ENCODE measurements around the gene SLC35A3. TPM values are rescaled to one million over a fixed set of nuclear protein-coding genes. Genes with fewer than 3 reads are reported as not detected.

Gene SLC35A3
- total and polyA plus RNA-seq, 2 of the 4 experiments (the other 2 are of a cell fraction) = 9.6 to 13.6 TPM

GRCh38 chr1:99979091-99979490 lies 9.3 kb downstream of the SLC35A3 start:
- H3K9ac ChIP-seq (ENCODE audit: low read depth, low read length) = no peak overlapping the region
- no peak for ATAC-seq (ENCODE audit: low read depth)
- H4K8ac ChIP-seq (ENCODE audit: low read depth in 2 of 2, low read length in 2 of 2) = no peak overlapping the region
- dilution Hi-C loops (cut with HindIII; ENCODE audit: low sequenced_read_pairs, unreplicated experiment) (no loop called here), in situ Hi-C loops (cut with MboI; ENCODE audit: low sequenced_read_pairs) (no loop called here), intact Hi-C loops (cut with micrococcal nuclease) (no loop called here)
- no peak for DNase-seq
- no peaks in the 10 kb centered on the region; the same call in 1 of the 2 replicates for H3K36me3 ChIP-seq (ENCODE audit: control insufficient read depth, insufficient read depth, low read length)
- no peak overlapping the region for H2BK120ac ChIP-seq (ENCODE audit: low read depth, low read length)
- H3K23ac ChIP-seq (ENCODE audit: low read depth, low read length) = no peak overlapping the region
- ChIA-PET POLR2A (ENCODE audit: unreplicated experiment) (interaction anchor here (0.6 kb wide), 1 partner anchor 71 kb away, joined by 3 read pairs; no protein-coding TSS in a partner anchor), CTCF (no interaction called here)
- H3K14ac ChIP-seq (replicated peaks; ENCODE audit: low read depth, low read length) = no peak overlapping the region
- no peak overlapping the region for H2BK15ac ChIP-seq (ENCODE audit: low read depth, low read length)
- H3K4ac ChIP-seq (ENCODE audit: low read depth, low read length) = no peak overlapping the region
- no peak overlapping the region for H3K56ac ChIP-seq (ENCODE audit: extremely low read depth, insufficient read depth, low read length)
- H3K79me1 ChIP-seq (ENCODE audit: low read depth in 1 of 2, low read length in 2 of 2) = peaks cover 6 to 25% of the 10 kb centered on the region in 2 experiments
- no peak overlapping the region for H2AK9ac ChIP-seq (replicated peaks; ENCODE audit: low read depth, low read length, poor library complexity)
- H3K18ac ChIP-seq (ENCODE audit: low read depth, low read length) = no peak overlapping the region
- H2BK20ac ChIP-seq (ENCODE audit: low read depth, low read length) = no peak overlapping the region
- no peak overlapping the region for H2AFZ ChIP-seq (replicated peaks; ENCODE audit: low read length, poor library complexity)
- no peak overlapping the region for H3K4me2 ChIP-seq (ENCODE audit: low read depth, low read length)
- H3K9me3 ChIP-seq (ENCODE audit: control insufficient read depth, insufficient read depth, low read length) = no peaks in the 10 kb centered on the region
- H3K9me1 ChIP-seq (ENCODE audit: insufficient read depth, low read length) = no peaks in the 10 kb centered on the region
- no peak overlapping the region for H2BK5ac ChIP-seq (ENCODE audit: low read depth, low read length, poor library complexity, severe bottlenecking)
- no peak overlapping the region for H3K27ac ChIP-seq (ENCODE audit: insufficient read depth, low read length)
- no peaks in the 10 kb centered on the region for H3K27me3 ChIP-seq (ENCODE audit: control insufficient read depth, insufficient read depth, low read length)
- H3K4me1 ChIP-seq (ENCODE audit: control insufficient read depth, insufficient read depth, low read length) = no peaks in the 10 kb centered on the region
- no peak overlapping the region for H4K91ac ChIP-seq (ENCODE audit: insufficient read depth, low read depth, low read length)
- BruUV-seq (replicated peaks) = no TSS peak
- H2AK5ac ChIP-seq (ENCODE audit: low read depth, low read length) = no peak overlapping the region
- no peak overlapping the region for H4K5ac ChIP-seq (ENCODE audit: low read depth, low read length)
- TF ChIP-seq BHLHE40 (IDR thresholded peaks at IDR 0.05; ENCODE audit: low read depth, low read length) = no peak
- no peak for TF ChIP-seq MAFK (IDR thresholded peaks at IDR 0.05; ENCODE audit: low read depth, low read length)
- no peak for TF ChIP-seq NFE2L2 (IDR thresholded peaks at IDR 0.05; ENCODE audit: low read depth, low read length)
- TF ChIP-seq CTCF (conservative IDR thresholded peaks at IDR 0.05; ENCODE audit: low read depth, low read length) = no peak
- no peaks in the 10 kb centered on the region for H4K20me1 ChIP-seq (ENCODE audit: insufficient read depth, low read length)
- no peak overlapping the region for H3K4me3 ChIP-seq (ENCODE audit: insufficient read depth, low read depth, low read length)
